ENCODE results near the gene GLS. TPM values are rescaled to one million over a fixed set of nuclear protein-coding genes. Genes with fewer than 3 reads are reported as not detected.

The GLS gene
- total RNA-seq, 2 donors from 2014 or later, result 86.0 to 102 TPM

- Histone ChIP-seq H3K27ac (no peak overlapping the region), H3K4me1 (peaks cover 19% of the 10 kb centered on the region), H3K4me3 (no peak overlapping the region), H3K36me3 (replicated peaks in 1 of 2; ENCODE audit: insufficient read depth in 1 of 2, low read depth in 2 of 2) (no peaks in the 10 kb centered on the region), H3K9me3 (no peaks in the 10 kb centered on the region), H3K27me3 (no peaks in the 10 kb centered on the region)
- intact Hi-C loops (cut with DNase I), result no loop called here
- TF ChIP-seq CTCF (IDR thresholded peaks at IDR 0.05) (no peak), POLR2A (IDR thresholded peaks at IDR 0.05) (no peak)
- ATAC-seq (no peak), DNase-seq (no peak)
Observed at GRCh38 chr2:190913725-190914124, 33.1 kb downstream of the GLS start.

DNA sequence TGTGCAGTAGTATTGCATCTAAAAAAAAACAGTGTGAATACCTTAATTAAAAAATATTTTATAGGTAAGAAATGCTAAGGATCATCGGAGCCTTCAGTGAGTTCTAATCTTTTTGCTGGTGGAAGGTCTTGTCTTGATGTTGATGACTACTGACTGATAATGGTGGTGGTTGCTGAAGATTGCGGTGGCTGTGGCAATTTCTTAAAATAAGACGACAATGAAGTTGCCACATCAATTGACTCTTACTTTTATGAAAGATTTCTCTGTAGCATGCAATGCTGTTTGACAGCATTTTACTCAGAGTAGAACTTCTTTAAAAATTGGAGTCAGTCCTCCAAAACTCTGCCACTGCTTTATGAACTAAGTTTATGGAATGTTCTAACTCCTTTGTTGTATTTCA is 36.2 kb downstream of the GLS start:
- DNase-seq (no peak), ATAC-seq (no peak)
- peaks cover 7% of the 10 kb centered on the region for H3K4me1 ChIP-seq
- H3K27ac ChIP-seq, result no peak overlapping the region
- no peaks in the 10 kb centered on the region for H3K9me3 ChIP-seq
- H3K4me3 ChIP-seq, result no peak overlapping the region
- WGBS, 2 donors, result 77 to 90% methylated on average over 3 of the region's 3 CpGs
- peaks cover 2 to 4% of the 10 kb centered on the region in 2 donors for H3K36me3 ChIP-seq (replicated peaks in 1 of 2; ENCODE audit: insufficient read depth in 1 of 2, low read depth in 2 of 2)
- intact Hi-C loops (cut with DNase I), result no loop called here
- TF ChIP-seq POLR2A (IDR thresholded peaks at IDR 0.05) (no peak), CTCF (IDR thresholded peaks at IDR 0.05) (no peak)
- no peaks in the 10 kb centered on the region for H3K27me3 ChIP-seq

DNA sequence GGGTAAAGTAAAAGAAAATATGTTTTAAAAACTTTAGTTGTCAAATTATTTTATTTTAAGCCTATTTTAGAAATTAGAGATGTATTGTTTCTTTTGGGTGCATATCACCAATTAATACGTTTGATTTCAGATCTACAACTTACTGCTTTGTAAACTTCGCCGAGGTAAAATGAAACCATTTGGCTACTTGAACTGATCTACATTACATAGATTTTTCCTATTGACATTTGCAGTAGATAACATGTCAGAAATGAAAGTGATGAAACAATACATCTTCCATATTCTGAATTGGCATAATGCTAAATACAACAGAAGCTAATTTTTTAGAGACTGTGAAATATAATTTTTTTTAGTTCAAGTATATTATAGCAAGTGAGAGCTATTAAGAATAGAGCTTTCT is 39.5 kb downstream of the GLS start:
- Histone ChIP-seq H3K4me3 (no peak overlapping the region), H3K27me3 (no peaks in the 10 kb centered on the region), H3K9me3 (no peaks in the 10 kb centered on the region), H3K4me1 (peaks cover 6% of the 10 kb centered on the region), H3K27ac (peak overlapping the region in 1 of 4 donors; percentile 18), H3K36me3 (replicated peaks in 1 of 2; ENCODE audit: insufficient read depth in 1 of 2, low read depth in 2 of 2) (peaks cover 4 to 10% of the 10 kb centered on the region in 2 donors)
- DNase-seq (no peak), ATAC-seq (no peak)
- no peak for TF ChIP-seq CTCF (IDR thresholded peaks at IDR 0.05)
- TF ChIP-seq POLR2A (IDR thresholded peaks at IDR 0.05), result no peak
- 37 to 47% methylated on average over 3 of the region's 3 CpGs for WGBS, 2 donors
- intact Hi-C loops (cut with DNase I), result no loop called here

GRCh38 chr2:190922376-190922775 is 41.8 kb downstream of the GLS start:
- no peak overlapping the region for H3K4me3 ChIP-seq
- H3K27me3 ChIP-seq, result no peaks in the 10 kb centered on the region
- peaks cover 4 to 13% of the 10 kb centered on the region in 2 donors for H3K36me3 ChIP-seq (replicated peaks in 1 of 2; ENCODE audit: insufficient read depth in 1 of 2, low read depth in 2 of 2)
- intact Hi-C loops (cut with DNase I), result no loop called here
- TF ChIP-seq POLR2A (IDR thresholded peaks at IDR 0.05), result no peak
- no peak for TF ChIP-seq CTCF (IDR thresholded peaks at IDR 0.05)
- WGBS, 2 donors, result 20 to 25% methylated on average over 1 of the region's 1 CpG
- ATAC-seq (no peak), DNase-seq (no peak)
- no peaks in the 10 kb centered on the region for H3K9me3 ChIP-seq
- peak overlapping the region in 1 of 4 donors; percentile 12 for H3K27ac ChIP-seq
- peaks cover 8% of the 10 kb centered on the region for H3K4me1 ChIP-seq

DNA sequence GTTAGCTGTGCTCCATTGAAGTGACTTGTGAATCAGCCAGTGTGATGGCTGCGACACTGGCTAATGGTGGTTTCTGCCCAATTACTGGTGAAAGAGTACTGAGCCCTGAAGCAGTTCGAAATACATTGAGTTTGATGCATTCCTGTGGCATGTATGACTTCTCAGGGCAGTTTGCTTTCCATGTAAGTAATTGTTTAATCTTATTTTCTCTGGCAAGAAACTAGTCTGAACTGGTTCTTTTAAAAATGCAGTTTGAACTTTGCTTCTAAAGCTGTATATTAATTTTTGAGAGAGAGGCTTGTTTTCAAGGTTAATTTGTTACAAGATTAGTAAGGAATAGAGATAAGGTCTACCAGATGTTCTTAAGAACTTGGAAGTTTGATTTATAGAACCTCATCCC is 46.7 kb downstream of the GLS start:
- TF ChIP-seq CTCF (IDR thresholded peaks at IDR 0.05) (no peak), POLR2A (IDR thresholded peaks at IDR 0.05) (no peak)
- DNase-seq (peak in 1 of 4 donors; percentile 28), ATAC-seq (peak; percentile 56)
- Histone ChIP-seq H3K27ac (peak overlapping the region in 3 of 4 donors; percentile 6 to 78 (median 26)), H3K4me3 (no peak overlapping the region), H3K4me1 (peaks cover 13% of the 10 kb centered on the region), H3K9me3 (no peaks in the 10 kb centered on the region), H3K36me3 (replicated peaks in 1 of 2; ENCODE audit: insufficient read depth in 1 of 2, low read depth in 2 of 2) (peaks cover 0 to 14% of the 10 kb centered on the region in 2 donors), H3K27me3 (no peaks in the 10 kb centered on the region)
- intact Hi-C loops (cut with DNase I), result no loop called here
- 25 to 31% methylated on average over 2 of the region's 2 CpGs for WGBS, 2 donors

Measured in body of pancreas (tissue), 4 donors.